ENCODE measurements around the gene MAP1A. TPM values are rescaled to one million over a fixed set of nuclear protein-coding genes. Genes with fewer than 3 reads are reported as not detected.

The MAP1A gene
- total RNA-seq, 4 donors from 2014 or later = 3.5 to 13.0 (median 8.2) TPM

- no peak for TF ChIP-seq POLR2A (IDR thresholded peaks at IDR 0.05)
- TF ChIP-seq, protein P1, sequence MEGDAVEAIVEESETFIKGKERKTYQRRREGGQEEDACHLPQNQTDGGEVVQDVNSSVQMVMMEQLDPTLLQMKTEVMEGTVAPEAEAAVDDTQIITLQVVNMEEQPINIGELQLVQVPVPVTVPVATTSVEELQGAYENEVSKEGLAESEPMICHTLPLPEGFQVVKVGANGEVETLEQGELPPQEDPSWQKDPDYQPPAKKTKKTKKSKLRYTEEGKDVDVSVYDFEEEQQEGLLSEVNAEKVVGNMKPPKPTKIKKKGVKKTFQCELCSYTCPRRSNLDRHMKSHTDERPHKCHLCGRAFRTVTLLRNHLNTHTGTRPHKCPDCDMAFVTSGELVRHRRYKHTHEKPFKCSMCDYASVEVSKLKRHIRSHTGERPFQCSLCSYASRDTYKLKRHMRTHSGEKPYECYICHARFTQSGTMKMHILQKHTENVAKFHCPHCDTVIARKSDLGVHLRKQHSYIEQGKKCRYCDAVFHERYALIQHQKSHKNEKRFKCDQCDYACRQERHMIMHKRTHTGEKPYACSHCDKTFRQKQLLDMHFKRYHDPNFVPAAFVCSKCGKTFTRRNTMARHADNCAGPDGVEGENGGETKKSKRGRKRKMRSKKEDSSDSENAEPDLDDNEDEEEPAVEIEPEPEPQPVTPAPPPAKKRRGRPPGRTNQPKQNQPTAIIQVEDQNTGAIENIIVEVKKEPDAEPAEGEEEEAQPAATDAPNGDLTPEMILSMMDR (IDR thresholded peaks at IDR 0.05 in 4 of 5, conservative IDR thresholded peaks at IDR 0.05 in 1 of 5) = no peak
- no peak overlapping the region for H3K4me3 ChIP-seq
- no peaks in the 10 kb centered on the region for H3K9me3 ChIP-seq
- no peak overlapping the region for H3K27ac ChIP-seq
- H3K36me3 ChIP-seq = no peaks in the 10 kb centered on the region
- ATAC-seq (no peak), DNase-seq (no peak)
- H3K4me1 ChIP-seq = no peaks in the 10 kb centered on the region
- intact Hi-C loops (cut with DNase I; ENCODE audit: low total_unique reads) (no loop called here), in situ Hi-C loops (cut with MboI; ENCODE audit: low sequenced_read_pairs in 4 of 4) (no loop called here)
- no peaks in the 10 kb centered on the region for H3K27me3 ChIP-seq
Observed at GRCh38 chr15:43538091-43538490, 20.7 kb downstream of the MAP1A start.

DNA sequence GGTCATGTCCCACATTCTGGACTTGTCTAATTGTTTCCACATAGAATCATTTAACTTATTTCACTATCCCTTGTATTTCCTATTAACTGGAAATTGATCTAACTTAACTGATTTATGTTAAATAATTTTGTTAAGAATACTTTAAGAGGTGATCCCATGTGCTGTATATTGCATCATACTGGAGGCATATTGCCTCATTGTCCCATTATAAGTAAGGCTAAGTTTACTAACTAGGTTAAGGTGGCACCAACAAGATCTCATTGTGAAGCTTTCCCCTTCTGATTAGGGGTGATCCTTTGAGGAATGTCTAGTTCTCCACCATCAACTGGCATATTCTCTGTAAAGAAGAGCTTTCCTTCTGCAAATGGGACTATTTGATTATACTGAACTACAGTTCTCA is 24.4 kb downstream of the MAP1A start:
- Histone ChIP-seq H3K36me3 (no peaks in the 10 kb centered on the region), H3K9me3 (no peaks in the 10 kb centered on the region), H3K27me3 (no peaks in the 10 kb centered on the region), H3K27ac (no peak overlapping the region), H3K4me3 (no peak overlapping the region), H3K4me1 (no peaks in the 10 kb centered on the region)
- in situ Hi-C loops (cut with MboI; ENCODE audit: low sequenced_read_pairs in 4 of 4) (no loop called here), intact Hi-C loops (cut with DNase I; ENCODE audit: low total_unique reads) (loop anchor here (5.0 kb wide), 1 partner anchor 99 kb away; no protein-coding TSS in a partner anchor)
- ATAC-seq (peak in 1 of 2 donors; percentile 75), DNase-seq (no peak)
- TF ChIP-seq, protein P1 (IDR thresholded peaks at IDR 0.05 in 4 of 5, conservative IDR thresholded peaks at IDR 0.05 in 1 of 5) = no peak

DNA sequence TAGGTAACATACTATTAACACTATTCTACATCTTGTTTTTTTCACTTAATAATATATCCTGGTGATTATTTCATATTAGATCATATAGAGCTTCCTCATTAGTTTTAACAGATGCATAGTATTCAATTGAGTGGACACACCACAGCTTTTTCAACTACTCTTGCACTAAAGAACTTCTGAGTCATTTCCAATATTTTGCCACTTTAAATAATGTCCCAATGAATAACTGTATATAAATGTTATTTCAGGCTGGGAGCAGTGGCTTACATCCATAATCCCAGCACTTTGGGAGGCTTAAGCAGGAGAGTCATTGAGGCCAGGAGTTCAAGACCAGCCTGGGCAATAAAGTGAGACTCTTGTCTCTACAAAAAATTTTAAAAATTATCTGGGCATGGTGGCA is 26.9 kb downstream of the MAP1A start:
- intact Hi-C loops (cut with DNase I; ENCODE audit: low total_unique reads) (loop anchor here (5.0 kb wide), 1 partner anchor 102 kb away; no protein-coding TSS in a partner anchor), in situ Hi-C loops (cut with MboI; ENCODE audit: low sequenced_read_pairs in 4 of 4) (no loop called here)
- Histone ChIP-seq H3K9me3 (peaks cover 0 to 7% (median 0%) of the 10 kb centered on the region in 3 donors), H3K27me3 (no peaks in the 10 kb centered on the region), H3K27ac (no peak overlapping the region), H3K4me3 (no peak overlapping the region), H3K4me1 (no peaks in the 10 kb centered on the region), H3K36me3 (peaks cover 0 to 9% of the 10 kb centered on the region in 2 donors)
- ATAC-seq (no peak), DNase-seq (no peak)
- no peak for TF ChIP-seq POLR2A (IDR thresholded peaks at IDR 0.05)
- TF ChIP-seq, protein P1 (IDR thresholded peaks at IDR 0.05 in 4 of 5, conservative IDR thresholded peaks at IDR 0.05 in 1 of 5) = no peak

GRCh38 chr15:43545426-43545825 is 28.0 kb downstream of the MAP1A start:
- in situ Hi-C loops (cut with MboI; ENCODE audit: low sequenced_read_pairs in 4 of 4) (no loop called here), intact Hi-C loops (cut with DNase I; ENCODE audit: low total_unique reads) (no loop called here)
- peaks cover 0 to 7% (median 0%) of the 10 kb centered on the region in 3 donors for H3K9me3 ChIP-seq
- H3K27me3 ChIP-seq = no peaks in the 10 kb centered on the region
- H3K36me3 ChIP-seq = peaks cover 0 to 9% of the 10 kb centered on the region in 2 donors
- no peak overlapping the region for H3K4me3 ChIP-seq
- no peaks in the 10 kb centered on the region for H3K4me1 ChIP-seq
- no peak for DNase-seq
- TF ChIP-seq POLR2A (IDR thresholded peaks at IDR 0.05) = no peak
- TF ChIP-seq, protein P1 (IDR thresholded peaks at IDR 0.05 in 4 of 5, conservative IDR thresholded peaks at IDR 0.05 in 1 of 5) = no peak
- H3K27ac ChIP-seq = no peak overlapping the region
- ATAC-seq = no peak

DNA sequence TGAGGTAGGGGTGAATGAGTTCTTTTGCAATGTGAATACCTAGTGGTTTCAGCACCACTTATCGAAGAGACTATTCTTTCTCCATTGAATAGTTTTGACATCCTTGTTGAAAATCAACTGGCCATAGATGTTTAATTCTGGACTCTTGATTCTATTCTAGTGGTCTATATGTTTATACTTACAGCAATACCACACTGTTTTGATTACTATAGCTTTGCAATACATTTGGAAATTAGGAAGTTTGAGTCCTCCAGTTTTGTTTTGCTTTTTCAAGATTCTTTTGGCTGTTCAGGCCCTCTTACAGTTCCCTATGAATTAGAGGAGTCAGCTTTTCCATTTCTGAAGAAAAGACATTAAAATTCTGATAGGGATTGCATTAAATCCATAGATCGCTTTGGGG is 30.1 kb downstream of the MAP1A start:
- intact Hi-C loops (cut with DNase I; ENCODE audit: low total_unique reads) = no loop called here
- Histone ChIP-seq H3K4me1 (no peaks in the 10 kb centered on the region), H3K4me3 (no peak overlapping the region), H3K27ac (no peak overlapping the region), H3K36me3 (peaks cover 0 to 9% of the 10 kb centered on the region in 2 donors), H3K27me3 (no peaks in the 10 kb centered on the region), H3K9me3 (peaks cover 0 to 7% (median 0%) of the 10 kb centered on the region in 3 donors)
- ATAC-seq (no peak), DNase-seq (no peak)
- in situ Hi-C loops (cut with MboI; ENCODE audit: low sequenced_read_pairs in 4 of 4) = no loop called here
- TF ChIP-seq POLR2A (IDR thresholded peaks at IDR 0.05) = no peak
- TF ChIP-seq, protein P1 (IDR thresholded peaks at IDR 0.05 in 4 of 5, conservative IDR thresholded peaks at IDR 0.05 in 1 of 5) = no peak

Measured in gastrocnemius medialis (tissue), 4 donors.